Mesendoderm (in vitro differentiated cells): Measurements from ENCODE around the gene IL15RA.
"Not testable (repeated sequence)": the region's sequence is repeated elsewhere in the genome, so short reads cannot be mapped to it uniquely, and the experiment has no call there.

Experiments
- DNase-seq: peaks from one replicate; pipeline ENCODE4 v3.0.0; 2013
- H2AK5ac ChIP-seq: 2 replicates; pipeline ENCODE4 v1.6.1; 2013; ENCODE audit warnings: low read length, inconsistent platforms
- H2BK120ac ChIP-seq: 2 replicates; pipeline ENCODE4 v1.6.1; 2013; ENCODE audit warnings: low read depth, mild to moderate bottlenecking, low read length, moderate library complexity, mixed read lengths
- H2BK15ac ChIP-seq: replicated peaks from 2 replicates; pipeline ENCODE4 v1.6.1; 2013; ENCODE audit warnings: low read depth, mild to moderate bottlenecking, moderate library complexity
- H2BK5ac ChIP-seq: 2 replicates; pipeline ENCODE4 v1.6.1; 2013; ENCODE audit warnings: low read length, inconsistent platforms
- H3K18ac ChIP-seq: 2 replicates; pipeline ENCODE4 v1.6.1; 2013; ENCODE audit warnings: mild to moderate bottlenecking, low read length, mixed read lengths
- H3K23ac ChIP-seq: one replicate; pipeline ENCODE4 v1.6.1; 2013; ENCODE audit warnings: low read length
- H3K27ac ChIP-seq: 2 replicates; pipeline ENCODE4 v1.5.1; 2013; ENCODE audit warnings: low read depth, mild to moderate bottlenecking, inconsistent platforms, low read length, moderate library complexity
- H3K27me3 ChIP-seq: 2 replicates; pipeline ENCODE4 v1.6.1; 2013; ENCODE audit warnings: low read length, control low read depth, mild to moderate bottlenecking, inconsistent platforms; ENCODE audit not compliant: insufficient read depth, poor library complexity
- H3K36me3 ChIP-seq: 2 replicates; pipeline ENCODE4 v1.6.1; 2013; ENCODE audit warnings: low read length, inconsistent platforms; ENCODE audit not compliant: control insufficient read depth, insufficient read depth
- H3K4ac ChIP-seq: one replicate; pipeline ENCODE4 v1.6.1; 2013; ENCODE audit warnings: low read depth, mild to moderate bottlenecking, low read length, moderate library complexity
- H3K4me1 ChIP-seq: 2 replicates; pipeline ENCODE4 v1.6.1; 2013; ENCODE audit warnings: low read depth, low read length, inconsistent platforms; ENCODE audit not compliant: control insufficient read depth
- H3K4me2 ChIP-seq: 2 replicates; pipeline ENCODE4 v1.6.1; 2013; ENCODE audit warnings: low read length
- H3K4me3 ChIP-seq: 2 replicates; pipeline ENCODE4 v1.5.1; 2013; ENCODE audit warnings: mild to moderate bottlenecking, low read length
- H3K56ac ChIP-seq: one replicate; pipeline ENCODE4 v1.6.1; 2013; ENCODE audit warnings: low read length
- H3K79me1 ChIP-seq: 2 replicates; pipeline ENCODE4 v1.6.1; 2013; ENCODE audit warnings: low read length, inconsistent platforms
- H3K79me2 ChIP-seq: 2 replicates; pipeline ENCODE4 v1.6.1; 2013; ENCODE audit warnings: mild to moderate bottlenecking, low read length; ENCODE audit not compliant: control insufficient read depth, insufficient read depth
- H3K9ac ChIP-seq: 2 replicates; pipeline ENCODE4 v1.6.1; 2013; ENCODE audit warnings: low read length, inconsistent platforms
- H4K5ac ChIP-seq: one replicate; pipeline ENCODE4 v1.6.1; 2013; ENCODE audit warnings: low read length
- H4K8ac ChIP-seq: one replicate; pipeline ENCODE4 v1.6.1; 2013; ENCODE audit warnings: low read depth, mild to moderate bottlenecking, control low read depth, low read length, moderate library complexity
- WGBS: extraction: QIAGEN DNeasy Blood & Tissue Kit; methylation state at CpG from one replicate; pipeline ENCODE4 v1.1.7; 2013; ENCODE audit warnings: low lambda C conversion rate, missing lambda C conversion rate; ENCODE audit not compliant: insufficient coverage; ENCODE audit errors: extremely low coverage; 5-methylcytosine and 5-hydroxymethylcytosine counted together

IL15RA gene

DNA sequence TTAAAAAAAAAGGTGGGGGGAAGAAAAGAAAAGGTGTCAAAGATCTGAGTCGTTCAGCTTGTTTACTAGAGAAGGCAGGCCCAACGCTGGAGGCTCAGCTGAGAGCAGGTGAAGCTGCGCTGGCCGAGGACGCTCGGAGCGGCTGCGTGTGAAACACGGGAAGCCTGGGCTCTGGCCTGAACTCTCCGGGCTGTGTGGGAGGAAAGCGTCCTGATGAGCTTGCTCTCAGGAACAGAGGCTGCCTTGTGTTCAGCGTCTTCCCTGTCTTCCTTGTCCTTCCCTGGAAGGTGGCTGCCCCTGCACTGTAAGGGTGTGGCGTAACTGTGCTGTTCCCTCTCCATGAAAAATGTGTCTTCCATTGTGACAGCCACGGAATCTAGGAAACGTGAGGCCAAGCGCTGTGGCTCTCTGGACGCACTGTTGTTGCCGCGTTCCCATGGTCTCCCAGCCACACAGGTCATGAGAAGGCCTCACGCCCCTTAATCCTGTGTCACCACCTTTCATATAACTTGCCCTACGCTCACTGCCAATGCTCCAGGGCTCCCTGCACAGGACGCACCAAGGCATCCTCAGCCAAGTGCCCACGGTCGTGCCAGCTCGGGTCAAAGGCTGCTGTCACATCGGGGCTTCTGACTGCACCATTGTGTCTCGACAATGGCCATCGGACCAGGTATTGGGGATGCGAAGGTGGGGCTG lies 15.8 kb downstream of the IL15RA start:
- DNase-seq = no peak
- Histone ChIP-seq H3K18ac (no peak overlapping the region), H3K27ac (no peak overlapping the region)

GRCh38 chr10:5960973-5961275 lies 16.4 kb downstream of the IL15RA start:
- H3K18ac ChIP-seq, H3K4me1 ChIP-seq, H3K27me3 ChIP-seq, H3K4me3 ChIP-seq, H2BK15ac ChIP-seq, DNase-seq, H3K9ac ChIP-seq, H2BK120ac ChIP-seq, H3K79me2 ChIP-seq, H3K4me2 ChIP-seq, H3K36me3 ChIP-seq, H3K27ac ChIP-seq, H3K56ac ChIP-seq, H3K4ac ChIP-seq, H4K5ac ChIP-seq, H2AK5ac ChIP-seq, H2BK5ac ChIP-seq, H3K23ac ChIP-seq, H4K8ac ChIP-seq, H3K79me1 ChIP-seq: not testable (repeated sequence)
- WGBS = no CpG with 5 or more reads among the region's 10 CpGs

More for the DNA sequence above, 15.8 kb downstream of the IL15RA start:
- Histone ChIP-seq H4K8ac (no peak overlapping the region), H3K79me1 (no peaks in the 10 kb centered on the region), H2BK120ac (no peak overlapping the region), H2BK15ac (no peak overlapping the region), H3K4me3 (no peak overlapping the region), H2BK5ac (no peak overlapping the region), H3K23ac (no peak overlapping the region), H3K4me1 (no peaks in the 10 kb centered on the region), H3K36me3 (no peaks in the 10 kb centered on the region), H3K4me2 (no peak overlapping the region), H4K5ac (no peak overlapping the region), H3K27me3 (no peaks in the 10 kb centered on the region), H3K56ac (no peak overlapping the region), H3K79me2 (no peaks in the 10 kb centered on the region), H2AK5ac (no peak overlapping the region), H3K9ac (no peak overlapping the region), H3K4ac (no peak overlapping the region)
- no CpG with 5 or more reads among the region's 29 CpGs for WGBS

DNA sequence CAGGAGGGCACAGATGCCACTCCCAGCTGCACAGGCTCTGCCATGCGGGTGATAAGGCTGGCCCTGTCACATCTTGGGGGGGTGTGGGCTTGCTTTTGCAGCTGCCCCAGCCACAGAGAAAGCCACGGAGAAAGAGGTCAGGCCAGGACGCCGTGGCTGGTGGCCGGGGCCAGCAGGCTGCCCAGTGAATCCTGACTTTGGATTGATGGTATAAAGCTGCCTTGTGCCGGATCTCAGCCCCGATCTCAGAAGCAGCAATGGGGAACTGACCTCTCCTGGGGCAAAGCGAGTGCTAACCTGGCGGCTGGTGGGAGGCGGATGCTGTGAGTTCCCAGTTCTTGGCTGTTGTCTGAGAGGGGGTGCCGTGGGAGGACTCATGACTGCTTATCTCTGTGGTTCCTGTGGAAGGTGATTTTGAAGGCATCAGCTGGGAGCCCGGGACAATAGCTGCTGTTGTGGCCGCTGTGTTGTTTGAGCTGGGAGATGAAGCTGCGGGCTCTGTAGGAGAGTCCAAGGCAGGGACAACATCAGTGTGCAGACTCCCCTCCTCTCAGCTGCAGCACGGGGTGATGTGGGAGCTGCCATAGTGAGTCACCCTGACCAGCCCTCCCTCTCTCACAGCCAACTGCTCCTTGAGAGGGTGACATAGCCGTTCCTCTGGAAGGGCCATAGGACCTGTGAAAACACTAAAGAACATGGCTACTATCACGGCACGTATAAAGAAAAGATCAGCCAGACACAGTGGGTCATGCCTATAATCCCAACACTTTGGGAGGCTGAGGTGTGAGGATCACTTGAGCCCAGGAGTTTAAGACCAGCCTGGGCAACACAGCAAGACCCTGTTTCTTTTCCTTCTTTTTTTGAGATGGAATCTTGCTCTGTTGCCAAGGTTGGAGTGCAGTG lies 17.0 kb downstream of the IL15RA start:
- Histone ChIP-seq H3K4ac (no peak overlapping the region), H3K27me3 (no peaks in the 10 kb centered on the region), H3K27ac (no peak overlapping the region), H3K18ac (no peak overlapping the region), H4K5ac (no peak overlapping the region), H2BK5ac (no peak overlapping the region), H3K23ac (no peak overlapping the region), H3K9ac (no peak overlapping the region), H3K4me3 (no peak overlapping the region), H3K4me1 (no peaks in the 10 kb centered on the region), H3K36me3 (no peaks in the 10 kb centered on the region), H2AK5ac (no peak overlapping the region), H4K8ac (no peak overlapping the region), H3K79me1 (no peaks in the 10 kb centered on the region), H2BK120ac (no peak overlapping the region), H3K56ac (no peak overlapping the region), H2BK15ac (no peak overlapping the region), H3K79me2 (no peaks in the 10 kb centered on the region), H3K4me2 (no peak overlapping the region)
- no CpG with 5 or more reads among the region's 18 CpGs for WGBS
- no peak for DNase-seq

GRCh38 chr10:5959581-5960069 lies 17.7 kb downstream of the IL15RA start:
- Histone ChIP-seq H3K27ac (no peak overlapping the region), H3K4me1 (no peaks in the 10 kb centered on the region), H3K27me3 (no peaks in the 10 kb centered on the region), H3K4ac (no peak overlapping the region), H4K5ac (no peak overlapping the region), H3K79me2 (no peaks in the 10 kb centered on the region), H2AK5ac (no peak overlapping the region), H2BK120ac (no peak overlapping the region), H3K36me3 (no peaks in the 10 kb centered on the region), H3K4me2 (no peak overlapping the region), H2BK15ac (no peak overlapping the region), H3K23ac (no peak overlapping the region), H3K79me1 (no peaks in the 10 kb centered on the region), H3K18ac (no peak overlapping the region), H4K8ac (no peak overlapping the region), H3K56ac (no peak overlapping the region), H3K9ac (no peak overlapping the region), H2BK5ac (no peak overlapping the region), H3K4me3 (no peak overlapping the region)
- no peak for DNase-seq
- WGBS = no CpG with 5 or more reads among the region's 10 CpGs

GRCh38 chr10:5959142-5959541 lies 18.2 kb downstream of the IL15RA start:
- H3K27me3 ChIP-seq = no peaks in the 10 kb centered on the region
- H4K8ac ChIP-seq = no peak overlapping the region
- H3K23ac ChIP-seq = no peak overlapping the region
- no peaks in the 10 kb centered on the region for H3K36me3 ChIP-seq
- no peak overlapping the region for H3K27ac ChIP-seq
- no peak overlapping the region for H3K4ac ChIP-seq
- H2BK5ac ChIP-seq = no peak overlapping the region
- no peak overlapping the region for H2AK5ac ChIP-seq
- H4K5ac ChIP-seq = no peak overlapping the region
- H3K79me2 ChIP-seq = no peaks in the 10 kb centered on the region
- WGBS = no CpG with 5 or more reads among the region's 5 CpGs
- no peak overlapping the region for H3K18ac ChIP-seq
- no peak overlapping the region for H2BK15ac ChIP-seq
- no peak overlapping the region for H3K9ac ChIP-seq
- DNase-seq = no peak
- no peak overlapping the region for H3K4me3 ChIP-seq
- no peaks in the 10 kb centered on the region for H3K79me1 ChIP-seq
- no peak overlapping the region for H2BK120ac ChIP-seq
- no peaks in the 10 kb centered on the region for H3K4me1 ChIP-seq
- no peak overlapping the region for H3K4me2 ChIP-seq
- H3K56ac ChIP-seq = no peak overlapping the region
